HG02678 (cell line): ENCODE measurements around the gene ULK4.
"Not testable (repeated sequence)": the region's sequence is repeated elsewhere in the genome, so short reads cannot be mapped to it uniquely, and the experiment has no call there.

ENCODE experiments used
- ATAC-seq: cut with Tn5 transposase; IDR thresholded peaks from one replicate; pipeline ENCODE4 v1.9.1; 2021; ENCODE audit warnings: mild to moderate bottlenecking, moderate library complexity; ENCODE audit not compliant: unreplicated experiment

The ULK4 gene

GRCh38 chr3:41323467-41324155, 638.3 kb downstream of the ULK4 start:
- no peak for ATAC-seq

- ATAC-seq, result no peak
These were observed 640.3 kb downstream of the ULK4 start for GRCh38 chr3:41321642-41321980.

GRCh38 chr3:41320953-41321641, 640.8 kb downstream of the ULK4 start:
- ATAC-seq, result no peak

- no peak for ATAC-seq
These were observed 643.4 kb downstream of the ULK4 start for GRCh38 chr3:41318520-41318919.

- no peak for ATAC-seq
These were observed 644.2 kb downstream of the ULK4 start for GRCh38 chr3:41317718-41318117.

GRCh38 chr3:41317298-41317697, 644.6 kb downstream of the ULK4 start:
- no peak for ATAC-seq

GRCh38 chr3:41315126-41315525, 646.8 kb downstream of the ULK4 start:
- ATAC-seq, result no peak

- no peak for ATAC-seq
These were observed 653.8 kb downstream of the ULK4 start for GRCh38 chr3:41308119-41308518.

GRCh38 chr3:41307065-41307464, 654.8 kb downstream of the ULK4 start:
- ATAC-seq, result no peak

GRCh38 chr3:41304593-41304992, 657.3 kb downstream of the ULK4 start:
- ATAC-seq, result no peak

- no peak for ATAC-seq
These were observed 659.6 kb downstream of the ULK4 start for GRCh38 chr3:41302295-41302694.

GRCh38 chr3:41301548-41301947, 660.4 kb downstream of the ULK4 start:
- ATAC-seq, result no peak

- no peak for ATAC-seq
These were observed 662.9 kb downstream of the ULK4 start for GRCh38 chr3:41299036-41299435.

GRCh38 chr3:41297750-41298149, 664.2 kb downstream of the ULK4 start:
- no peak for ATAC-seq

GRCh38 chr3:41296556-41296955, 665.3 kb downstream of the ULK4 start:
- ATAC-seq, result no peak

- no peak for ATAC-seq
These were observed 666.2 kb downstream of the ULK4 start for GRCh38 chr3:41295740-41296139.

GRCh38 chr3:41293169-41293681, 668.7 kb downstream of the ULK4 start:
- ATAC-seq, result no peak

GRCh38 chr3:41290736-41291135, 671.2 kb downstream of the ULK4 start:
- ATAC-seq, result no peak

- ATAC-seq, result no peak
These were observed 671.6 kb downstream of the ULK4 start for GRCh38 chr3:41290306-41290705.

- no peak for ATAC-seq
These were observed 673.1 kb downstream of the ULK4 start for GRCh38 chr3:41288785-41289184.

- no peak for ATAC-seq
These were observed 675.6 kb downstream of the ULK4 start for GRCh38 chr3:41286305-41286704.

GRCh38 chr3:41284934-41285333, 677.0 kb downstream of the ULK4 start:
- not testable (repeated sequence) for ATAC-seq
